CD4-positive, alpha-beta T cell treated with Interleukin-21 for 1 hour (primary cell): ENCODE measurements around the gene LDB2.

Experiments
- DNase-seq: peaks from one replicate; pipeline ENCODE4 v3.0.0-alpha.2; 2020

The LDB2 gene

DNA sequence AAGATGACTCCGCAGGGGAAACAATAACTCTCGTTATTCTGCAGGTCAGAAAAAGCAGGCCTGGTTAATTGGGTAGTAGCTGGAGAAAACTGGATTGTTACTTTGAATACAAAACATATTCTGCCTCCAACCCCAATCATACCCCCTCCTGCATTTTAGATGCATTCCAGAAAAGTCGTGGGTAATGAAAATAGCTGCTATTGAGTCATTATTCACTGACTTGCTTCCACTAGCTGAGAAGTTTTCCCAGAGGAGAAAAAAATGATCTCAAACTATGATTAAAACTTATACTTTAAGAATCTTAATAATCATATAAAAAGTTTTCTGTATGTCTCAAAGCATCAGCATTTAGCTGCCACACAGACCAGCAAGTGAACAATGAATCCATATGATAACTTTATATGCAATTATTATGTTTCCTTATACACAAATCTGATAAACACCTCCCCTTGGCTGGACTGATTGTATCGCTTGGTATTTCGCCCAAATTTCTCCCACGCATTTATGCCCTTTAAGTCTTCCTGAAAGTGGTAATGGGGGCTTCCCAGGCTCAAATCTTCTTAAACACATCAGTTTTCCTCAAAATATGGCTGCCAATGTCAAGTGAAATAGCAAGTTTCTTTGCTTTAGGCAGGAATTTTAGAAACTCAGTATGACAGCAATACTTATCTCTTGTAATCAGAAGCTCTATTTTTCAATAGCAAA, 181.0 kb downstream of the LDB2 start:
- DNase-seq = no peak

DNA sequence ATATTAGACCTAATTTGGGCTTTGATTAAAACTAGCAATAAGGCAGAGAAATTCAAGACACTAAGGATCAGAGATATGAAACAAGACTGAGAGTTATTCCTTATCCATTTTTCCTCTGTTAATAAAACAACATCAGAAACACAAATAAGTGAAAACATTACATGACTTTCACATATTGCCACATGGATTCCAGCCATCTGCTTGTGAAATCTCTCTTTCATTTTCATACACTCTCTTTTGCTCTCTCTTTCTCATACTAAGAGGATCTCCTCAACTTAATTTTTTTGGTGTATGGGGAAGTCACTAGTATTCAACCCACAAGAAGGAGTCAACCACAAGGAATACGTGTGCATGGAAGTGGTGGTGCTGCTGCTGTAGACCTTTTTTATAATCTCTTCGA, 183.0 kb downstream of the LDB2 start:
- no peak for DNase-seq

DNA sequence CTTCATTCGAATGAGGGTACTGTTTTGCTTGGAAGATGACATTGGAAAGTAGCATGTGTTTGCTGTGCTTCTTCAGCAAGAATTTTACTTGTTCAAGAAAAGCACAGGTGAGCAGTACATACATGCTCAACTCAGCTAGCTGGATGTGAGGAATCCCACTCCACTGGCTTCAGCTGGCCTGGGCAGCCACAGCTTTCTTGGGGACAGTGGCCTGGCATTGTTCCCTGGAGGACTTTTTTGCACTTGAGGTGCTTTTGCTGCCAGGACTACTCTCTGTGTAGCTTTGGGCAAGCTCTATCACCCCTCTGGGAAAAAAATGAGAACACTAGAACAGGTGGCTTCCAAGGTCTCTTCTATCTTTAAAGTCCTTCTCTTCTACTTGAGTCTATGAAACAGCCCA, 184.3 kb downstream of the LDB2 start:
- no peak for DNase-seq

DNA sequence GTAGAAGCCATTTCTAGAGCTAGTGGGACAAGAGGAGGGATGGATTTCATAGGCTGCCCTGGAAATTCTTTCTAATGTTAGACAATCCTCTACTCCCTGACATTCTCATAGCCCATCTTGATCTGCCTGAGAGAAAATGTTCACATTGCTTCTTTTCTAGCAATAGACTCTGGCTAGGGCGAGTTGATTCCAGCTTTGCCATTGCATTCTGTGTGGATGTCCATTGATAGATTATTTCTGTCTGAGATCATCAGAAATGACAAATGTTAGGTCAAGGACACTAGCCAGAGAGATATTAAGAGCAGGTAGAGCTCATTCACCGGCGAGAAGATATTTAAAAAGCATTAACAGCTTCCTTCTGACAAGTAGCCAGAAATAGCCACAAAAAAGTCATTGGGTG, 184.7 kb downstream of the LDB2 start:
- no peak for DNase-seq

DNA sequence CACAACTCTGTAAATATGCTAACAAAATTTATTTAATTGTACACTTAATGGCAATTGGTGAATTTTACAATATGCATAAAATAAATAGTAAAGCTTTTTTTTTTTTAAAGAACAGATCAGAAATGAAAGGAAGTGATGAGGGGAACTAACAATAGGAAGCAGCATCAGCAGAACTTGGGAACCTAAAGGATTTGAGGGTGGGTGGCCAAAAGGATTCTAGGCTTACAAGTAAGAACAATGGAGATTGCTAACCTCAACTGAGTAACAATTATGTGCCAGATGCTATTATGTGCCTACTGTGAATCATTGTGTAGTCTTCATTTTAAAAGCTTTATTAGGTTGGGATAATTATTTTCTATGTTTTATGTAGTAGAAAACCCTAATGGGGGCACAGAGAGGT, 185.2 kb downstream of the LDB2 start:
- no peak for DNase-seq

DNA sequence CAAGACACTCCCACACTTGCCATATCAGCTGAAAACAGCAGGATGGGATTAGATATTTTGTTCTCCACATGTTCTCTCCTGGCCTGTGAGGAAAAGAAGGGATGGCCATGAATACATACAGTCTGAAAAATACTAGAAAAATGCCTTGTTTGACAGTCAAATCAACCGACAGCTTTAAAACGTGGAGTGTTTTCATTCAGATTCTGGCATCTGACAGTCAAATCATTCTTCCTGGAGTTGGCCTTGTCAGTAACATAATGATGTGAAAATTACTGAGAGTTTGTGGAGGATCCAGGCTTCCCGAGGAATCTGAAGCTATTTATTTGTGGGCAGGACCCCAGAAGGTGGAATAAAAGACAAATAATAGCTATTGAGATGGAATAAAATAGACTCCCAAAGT, 188.2 kb downstream of the LDB2 start:
- DNase-seq = no peak

DNA sequence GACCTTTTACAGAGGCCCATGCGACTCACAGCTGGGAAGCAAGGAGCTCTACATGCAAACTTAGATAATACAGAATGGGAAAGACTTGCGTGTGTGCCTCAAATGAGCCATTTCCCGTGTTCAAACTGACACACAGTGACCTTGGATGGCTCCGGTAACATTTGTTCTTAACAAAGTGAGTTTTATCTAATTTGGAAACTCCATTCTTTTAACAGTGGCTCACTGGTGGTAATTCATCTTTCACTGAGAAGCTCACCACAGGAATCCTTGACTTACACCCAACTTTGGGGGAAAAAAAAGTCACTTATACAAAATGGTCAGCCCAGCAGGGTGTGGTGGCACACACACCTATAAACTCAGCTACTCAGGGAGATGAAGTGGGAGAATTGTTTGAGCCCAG, 190.6 kb downstream of the LDB2 start:
- no peak for DNase-seq

DNA sequence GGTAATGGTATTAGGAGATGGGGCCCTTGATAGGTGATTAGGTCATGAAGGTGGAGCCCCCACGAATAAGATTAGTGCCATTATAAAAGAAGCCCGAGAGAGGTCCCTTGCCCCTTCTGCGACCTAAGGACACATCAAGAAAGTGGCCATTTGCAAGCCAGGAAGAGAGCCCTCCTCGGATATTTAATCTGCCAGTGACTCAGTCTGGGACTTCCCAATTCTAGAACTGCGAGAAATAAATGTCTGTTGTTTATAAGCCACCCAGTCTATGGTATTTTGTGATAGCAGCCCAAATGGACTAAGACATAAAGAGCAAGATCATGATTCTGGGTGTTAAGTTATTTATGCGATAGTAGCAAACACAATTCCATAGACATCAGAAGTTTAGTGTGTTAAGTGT, 192.2 kb downstream of the LDB2 start:
- no peak for DNase-seq

DNA sequence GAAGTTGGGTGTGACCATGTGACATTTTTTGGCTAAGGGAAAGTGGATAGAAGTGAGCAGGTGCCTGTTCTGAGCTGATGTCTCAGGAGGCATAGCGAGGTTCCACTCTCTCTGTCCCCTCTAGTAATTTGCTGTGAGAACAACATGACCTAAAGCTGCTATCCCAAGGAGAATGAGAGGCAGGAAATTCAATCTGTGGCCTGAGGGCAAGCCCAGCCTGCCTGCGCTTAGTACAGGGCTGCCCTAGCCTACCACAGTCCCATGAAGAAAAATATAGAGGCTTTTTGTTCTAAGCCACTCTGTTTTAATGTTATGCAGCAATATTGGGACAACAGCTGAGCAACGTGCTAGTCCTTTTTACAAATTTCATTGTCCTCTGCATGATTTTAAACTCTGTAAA, 193.1 kb downstream of the LDB2 start:
- no peak for DNase-seq

DNA sequence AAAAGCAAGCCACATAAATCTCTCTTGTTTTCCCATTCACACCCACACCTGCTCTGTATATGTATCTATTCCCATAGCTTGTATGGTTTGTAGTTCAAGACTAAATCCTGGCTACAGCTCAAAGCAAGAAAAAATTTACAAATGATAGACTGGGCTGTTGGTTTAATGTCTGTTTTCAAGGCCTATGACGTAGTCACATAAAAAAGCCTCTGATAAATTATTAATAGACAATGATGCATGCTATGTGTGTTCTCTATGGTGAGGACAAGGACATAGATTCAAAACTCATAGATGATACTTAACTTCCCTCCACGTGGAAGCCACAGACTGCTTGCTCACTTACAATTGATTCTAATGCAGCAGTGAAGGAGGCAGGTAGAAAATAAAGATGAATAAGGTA, 194.0 kb downstream of the LDB2 start:
- DNase-seq = no peak

DNA sequence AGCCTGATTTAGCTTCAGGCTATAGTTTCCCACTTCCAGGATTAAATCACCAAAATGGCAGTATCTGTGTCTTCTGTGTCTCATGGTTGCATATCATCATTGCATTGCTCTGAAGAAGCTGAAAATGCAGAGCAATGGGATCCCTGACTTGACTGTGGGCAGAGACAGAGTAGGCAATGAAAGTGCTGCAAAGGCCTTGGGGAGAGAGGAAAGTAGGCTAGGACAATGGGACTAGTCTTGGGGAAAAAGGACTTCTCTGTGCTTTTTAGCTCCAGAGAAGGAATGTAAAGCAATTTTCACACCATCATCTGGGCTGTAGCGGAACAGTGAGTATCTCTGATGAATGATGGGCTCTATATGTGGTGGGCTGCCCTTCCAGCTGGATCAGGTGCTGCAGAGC, 202.5 kb downstream of the LDB2 start:
- DNase-seq = no peak

DNA sequence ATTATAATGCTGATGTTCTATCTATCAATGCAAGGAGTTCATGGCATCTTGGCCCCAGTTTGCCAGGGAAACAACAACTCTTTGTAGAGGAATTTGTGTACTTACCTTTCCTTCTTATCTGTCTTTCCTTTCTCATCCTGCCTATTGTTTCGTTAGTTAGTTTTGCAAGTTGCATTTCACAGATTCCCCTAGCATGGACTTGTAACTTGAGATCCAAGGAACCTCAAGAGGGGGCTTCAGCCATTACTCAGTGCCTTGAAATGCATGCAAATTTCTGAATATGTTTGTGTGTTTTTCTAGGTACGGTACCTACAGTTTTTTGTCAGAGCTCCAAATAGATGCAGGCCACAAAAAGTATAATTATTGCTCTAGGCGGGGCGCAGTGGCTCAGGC, 203.6 kb downstream of the LDB2 start:
- DNase-seq = no peak

DNA sequence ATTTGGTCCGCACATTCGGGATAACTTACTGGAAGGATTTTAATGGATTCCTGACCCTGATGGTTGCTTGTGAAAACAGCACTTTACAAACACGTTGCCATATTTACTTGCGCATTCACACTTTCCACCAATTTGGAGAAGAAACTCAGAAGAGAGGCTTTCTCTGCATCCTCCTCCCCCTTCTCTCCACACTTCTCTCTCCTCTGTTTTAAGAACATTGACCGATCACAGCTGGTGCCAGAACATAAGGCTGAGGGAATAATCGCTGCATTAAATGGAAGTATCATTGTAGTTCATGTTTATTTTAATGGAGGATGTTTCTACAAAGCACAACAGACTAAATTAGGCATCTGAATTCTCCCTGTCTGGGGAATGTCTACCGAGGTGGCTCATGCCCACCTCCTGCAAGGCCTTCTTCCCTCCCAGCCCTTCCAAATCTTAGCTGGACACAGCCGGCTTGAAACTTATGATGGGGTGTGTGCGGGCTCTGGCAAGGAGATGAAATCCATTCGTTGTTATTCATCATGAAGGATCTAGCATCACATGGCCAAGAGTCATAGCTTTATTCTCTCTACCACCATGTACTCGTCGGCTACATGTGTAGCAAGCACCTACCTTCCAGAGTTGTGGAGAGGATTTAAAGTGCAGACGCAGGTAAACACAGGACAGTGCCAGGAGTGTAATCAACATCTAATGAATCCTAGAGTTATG, 204.1 kb downstream of the LDB2 start:
- no peak for DNase-seq

DNA sequence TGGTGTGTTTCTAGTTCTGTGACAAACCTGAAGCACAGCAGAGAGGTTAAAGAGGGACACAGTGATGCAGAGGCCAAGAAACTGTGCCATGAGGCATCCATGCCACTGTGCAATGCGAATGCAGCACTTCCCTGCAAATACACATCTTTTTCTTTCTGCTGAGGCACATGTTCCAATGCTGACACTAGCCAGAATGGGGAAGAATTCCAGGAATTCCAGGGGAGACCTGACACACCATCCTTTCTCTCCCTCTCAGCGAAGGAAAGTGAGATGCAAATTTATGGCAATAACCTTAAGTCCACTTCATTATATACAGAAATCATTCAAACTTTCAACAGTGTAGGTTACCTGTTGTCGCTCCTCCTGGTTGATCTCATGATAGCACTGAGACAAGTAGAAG, 204.8 kb downstream of the LDB2 start:
- DNase-seq = no peak

DNA sequence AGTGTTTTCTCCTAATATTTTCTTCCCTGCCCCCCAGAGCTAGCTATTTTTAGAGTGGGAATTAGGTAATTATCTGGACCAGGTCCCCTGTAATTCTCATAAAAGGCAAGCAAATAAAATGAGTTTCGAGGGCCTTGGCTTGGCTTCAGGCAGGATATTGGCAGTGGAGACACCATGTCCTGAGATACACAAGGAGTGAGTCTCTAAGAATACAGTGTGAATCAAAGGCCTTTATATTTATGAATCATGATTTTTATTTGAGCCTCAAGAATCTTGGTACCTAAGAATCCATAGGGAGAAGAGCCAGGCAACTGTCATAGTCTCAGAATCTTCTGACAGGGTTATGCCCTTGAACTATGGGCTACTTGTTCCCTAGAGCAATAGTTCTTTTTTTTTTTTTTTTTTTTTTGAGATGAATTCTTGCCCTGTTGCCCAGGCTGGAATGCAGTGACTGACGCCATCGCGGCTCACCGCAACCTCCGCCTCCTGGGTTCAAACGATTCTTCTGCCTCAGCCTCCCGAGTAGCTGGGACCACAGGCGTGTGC, 205.4 kb downstream of the LDB2 start:
- no peak for DNase-seq

DNA sequence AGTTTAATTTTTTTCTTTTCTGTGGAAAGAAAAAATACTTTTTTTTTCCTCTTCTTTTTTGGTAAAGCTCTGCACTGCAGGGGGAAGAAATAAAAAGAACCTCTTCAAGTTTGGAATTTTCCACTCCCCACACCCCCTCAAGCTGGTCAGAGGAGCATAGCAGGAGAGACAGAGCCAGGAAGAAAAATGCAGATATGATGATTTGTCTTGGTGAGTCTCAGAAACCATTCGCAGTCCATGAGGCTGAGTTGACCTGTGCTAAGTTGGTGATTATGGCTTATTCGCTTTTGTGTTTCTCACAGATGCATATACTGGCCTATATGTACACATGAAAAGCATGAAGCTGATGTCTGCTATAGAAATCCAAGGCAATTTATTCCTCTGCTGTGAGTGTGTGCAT, 205.9 kb downstream of the LDB2 start:
- DNase-seq = no peak

DNA sequence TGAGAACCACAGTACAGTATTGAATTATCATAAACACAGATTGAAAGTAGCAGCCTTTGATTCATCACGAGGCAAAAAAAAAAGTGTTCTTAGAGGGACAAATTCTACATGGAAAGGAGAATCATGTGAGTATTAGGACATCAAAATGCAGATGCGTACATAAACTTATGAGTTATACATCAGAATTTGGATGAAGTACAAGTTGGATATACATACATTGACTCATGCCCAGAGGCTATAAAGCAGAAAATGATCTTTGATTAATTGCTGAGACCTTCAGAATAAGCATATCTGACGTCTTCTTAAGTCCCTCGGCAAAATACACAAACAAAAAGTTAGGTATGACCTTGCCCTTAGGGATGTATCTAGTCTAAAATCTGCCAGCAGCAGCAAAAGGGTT, 206.4 kb downstream of the LDB2 start:
- DNase-seq = no peak

DNA sequence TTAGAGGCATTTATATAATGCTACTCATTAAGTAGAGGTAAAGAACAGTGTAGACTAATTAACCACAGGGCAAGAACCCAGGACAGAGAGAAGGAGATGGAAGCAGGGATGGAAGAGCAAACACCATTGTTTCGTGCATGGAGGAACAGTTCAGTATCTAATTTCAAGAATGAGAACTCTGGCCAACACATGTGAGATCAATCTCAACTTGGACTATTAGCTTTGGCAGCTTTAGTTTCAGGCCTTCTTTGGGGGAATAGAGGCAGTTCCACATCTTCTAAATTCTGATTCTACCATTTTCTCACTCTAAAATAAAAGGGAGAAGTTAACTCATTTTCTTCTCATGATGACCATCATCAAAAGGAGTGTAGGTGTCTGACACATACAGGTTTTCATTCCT, 207.0 kb downstream of the LDB2 start:
- no peak for DNase-seq

DNA sequence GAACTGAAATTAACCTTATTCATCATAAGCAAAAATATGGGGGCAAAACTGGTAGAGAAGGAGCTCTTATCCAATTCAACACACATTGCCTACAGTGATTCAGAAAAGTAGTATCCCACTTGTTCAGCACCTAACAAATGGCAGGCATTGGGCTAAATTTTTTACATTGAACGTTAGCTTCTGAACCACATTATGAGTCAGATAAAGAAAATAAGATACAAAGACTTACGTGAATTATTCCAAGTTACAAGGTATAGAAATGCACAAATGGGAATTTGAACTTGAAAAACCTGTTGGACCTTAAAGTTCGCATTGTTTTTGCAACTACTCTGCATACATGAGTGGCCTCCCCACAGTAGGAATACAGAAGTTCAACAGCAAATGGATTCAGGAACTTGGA, 210.6 kb downstream of the LDB2 start:
- DNase-seq = no peak

DNA sequence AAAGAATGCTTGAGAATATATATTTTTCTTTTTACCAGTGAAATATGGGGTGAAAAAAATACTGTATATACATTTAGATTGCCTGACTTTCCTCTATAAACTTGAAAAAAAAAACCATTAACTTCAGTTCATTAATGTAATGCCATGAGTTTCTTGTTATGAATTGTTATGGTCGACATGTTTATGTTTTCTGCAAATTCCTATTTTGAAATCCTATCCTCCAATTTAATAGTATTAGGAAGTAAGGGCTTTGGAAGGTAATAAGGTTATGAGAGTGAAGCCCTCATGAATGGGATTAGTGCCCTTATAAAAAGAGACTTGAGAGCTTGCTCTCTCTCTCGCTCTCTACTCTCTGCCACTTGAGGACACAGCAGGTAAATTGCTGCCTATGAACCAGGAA, 211.4 kb downstream of the LDB2 start:
- no peak for DNase-seq

DNA sequence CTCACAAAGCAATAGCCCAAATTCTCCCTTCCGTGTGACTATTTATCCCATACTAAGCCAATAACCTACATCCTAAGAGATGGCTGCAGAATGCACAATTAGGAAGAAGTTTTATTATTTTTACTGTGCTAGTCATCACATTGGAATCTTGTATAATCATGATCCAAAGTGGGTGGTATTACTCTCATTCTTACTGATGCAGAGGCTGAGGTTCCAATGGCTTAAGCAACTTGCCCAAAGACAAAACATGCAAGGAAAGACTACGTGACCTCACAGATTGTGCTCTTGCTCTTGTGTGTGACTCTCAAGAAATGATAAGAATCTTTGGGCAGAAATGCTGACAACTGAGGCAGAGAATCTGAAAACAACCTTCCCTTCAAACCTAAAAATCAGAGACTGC, 212.2 kb downstream of the LDB2 start:
- no peak for DNase-seq

DNA sequence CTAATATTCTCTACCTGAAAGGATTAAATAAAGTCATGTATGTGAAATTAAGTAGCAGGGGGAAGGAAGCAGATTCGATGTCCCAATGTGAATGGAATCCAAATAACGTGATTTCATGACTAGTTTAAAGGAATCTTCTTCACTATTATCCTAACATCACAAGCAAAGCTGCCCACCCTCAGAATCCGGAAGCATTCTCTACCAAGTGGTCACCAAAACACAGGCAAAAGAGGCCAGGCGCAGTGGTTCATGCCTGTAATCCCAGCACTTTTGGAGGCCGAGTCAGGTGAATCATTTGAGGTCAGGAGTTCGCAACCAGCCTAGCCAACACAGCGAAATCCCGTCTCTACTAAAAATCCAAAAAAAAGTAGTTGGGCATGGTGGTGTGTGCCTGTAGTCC, 212.9 kb downstream of the LDB2 start:
- DNase-seq = no peak

DNA sequence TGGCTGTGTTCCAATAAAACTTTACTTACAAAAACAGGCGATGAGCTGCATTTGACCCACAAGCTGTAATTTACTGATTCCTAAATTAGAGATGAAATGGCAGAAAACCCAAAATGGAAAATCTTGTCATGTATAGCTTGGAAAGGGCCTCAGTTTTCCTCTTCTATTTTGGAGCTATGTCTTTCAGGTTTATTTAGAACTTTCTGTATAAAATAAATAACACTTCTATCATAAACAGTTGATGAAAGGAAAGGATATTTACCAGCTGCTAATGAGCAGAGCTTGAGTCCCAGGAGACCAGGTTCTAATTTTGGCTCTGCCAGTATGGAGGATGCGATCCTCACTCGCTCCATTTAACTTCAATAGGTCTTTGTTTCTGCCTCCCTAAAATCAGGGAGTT, 213.5 kb downstream of the LDB2 start:
- DNase-seq = no peak

DNA sequence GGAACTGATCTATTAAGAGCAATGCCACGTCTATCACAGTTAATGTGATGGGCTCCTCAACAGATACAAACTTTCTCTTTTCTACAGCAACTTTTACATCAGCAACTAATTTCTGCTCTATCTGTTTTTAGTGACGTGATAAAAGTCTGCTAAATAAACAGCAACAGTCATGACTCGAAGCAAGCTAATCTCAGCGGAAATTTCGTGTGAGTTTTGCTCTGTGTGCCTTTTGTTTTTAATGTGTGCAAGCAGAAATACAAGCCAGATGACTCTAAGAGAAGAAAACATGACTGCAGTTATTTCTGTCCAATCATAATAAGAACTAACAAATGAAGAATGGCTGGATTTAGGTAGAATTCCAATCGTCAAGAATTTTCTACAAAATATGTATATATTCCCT, 214.3 kb downstream of the LDB2 start:
- no peak for DNase-seq

DNA sequence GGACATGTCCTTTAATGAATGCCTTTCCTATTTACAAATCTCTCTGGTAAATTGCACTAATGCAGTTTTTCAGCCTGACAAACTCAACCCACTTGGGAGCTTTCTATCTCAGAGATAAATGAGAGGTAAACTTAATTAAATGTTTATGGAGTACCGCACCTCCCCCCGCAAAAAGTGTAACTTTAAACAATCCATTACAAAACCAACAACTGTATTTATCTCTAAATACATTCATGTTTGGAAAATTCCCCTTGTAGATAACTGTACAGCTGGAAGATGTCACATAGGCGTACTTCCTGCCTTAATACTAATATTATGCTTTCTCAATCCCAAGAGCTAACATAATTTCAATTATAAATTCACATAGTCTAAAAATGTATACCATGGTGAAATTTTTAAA, 215.5 kb downstream of the LDB2 start:
- no peak for DNase-seq
